GM19025 (cell line): Measurements from ENCODE around the gene RAB20.
A peak's percentile ranks its signal among the peaks of the same experiment; 100 is the strongest.
"Not testable (repeated sequence)": the region's sequence is repeated elsewhere in the genome, so short reads cannot be mapped to it uniquely, and the experiment has no call there.

Source experiments
- ATAC-seq: cut with Tn5 transposase; IDR thresholded peaks from one replicate; pipeline ENCODE4 v1.9.1; 2021; ENCODE audit warnings: mild to moderate bottlenecking, low read depth, moderate library complexity; ENCODE audit not compliant: unreplicated experiment

Gene RAB20

GRCh38 chr13:110532258-110532657 is 29.3 kb downstream of the RAB20 start:
- not testable (repeated sequence) for ATAC-seq

DNA sequence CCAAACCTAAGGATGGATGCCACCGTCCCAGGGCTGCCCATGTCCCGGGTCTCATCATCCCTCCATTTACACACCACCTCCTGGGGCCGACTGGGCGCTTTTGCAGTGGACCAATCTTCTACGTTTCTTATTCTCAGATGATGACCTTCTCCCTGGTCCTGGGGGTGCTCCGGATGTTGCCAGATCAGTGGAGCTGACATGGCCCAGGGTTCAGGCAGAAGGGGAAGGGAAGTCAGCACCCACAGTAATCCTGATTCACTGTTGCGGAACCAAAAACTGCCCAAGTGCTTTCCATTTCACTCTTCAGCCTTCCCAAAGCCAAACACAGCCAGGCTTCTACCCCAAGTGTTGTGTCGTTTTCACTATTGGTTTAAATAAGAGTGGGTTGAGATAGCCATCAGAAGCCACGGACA is 29.8 kb downstream of the RAB20 start:
- no peak for ATAC-seq

DNA sequence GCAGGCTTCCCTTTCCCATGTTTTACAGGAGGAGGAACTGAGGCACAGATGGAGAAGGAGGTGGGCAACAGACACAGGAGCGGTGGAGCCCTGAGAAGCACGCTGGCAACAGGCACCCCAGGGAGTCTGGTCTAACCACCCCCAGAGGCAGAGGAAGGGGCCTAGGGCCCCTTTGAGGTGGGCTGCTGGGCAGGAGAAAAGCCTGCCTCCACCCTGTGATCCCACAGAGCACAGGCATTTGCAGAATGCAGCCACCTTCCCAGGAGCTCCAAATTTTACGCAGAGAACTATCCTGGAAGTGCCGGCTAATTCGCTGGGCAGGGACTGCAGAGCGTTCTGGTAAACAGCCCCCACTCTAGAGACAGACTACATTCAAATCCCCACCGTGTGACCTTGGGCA is 30.4 kb downstream of the RAB20 start:
- ATAC-seq: no peak

DNA sequence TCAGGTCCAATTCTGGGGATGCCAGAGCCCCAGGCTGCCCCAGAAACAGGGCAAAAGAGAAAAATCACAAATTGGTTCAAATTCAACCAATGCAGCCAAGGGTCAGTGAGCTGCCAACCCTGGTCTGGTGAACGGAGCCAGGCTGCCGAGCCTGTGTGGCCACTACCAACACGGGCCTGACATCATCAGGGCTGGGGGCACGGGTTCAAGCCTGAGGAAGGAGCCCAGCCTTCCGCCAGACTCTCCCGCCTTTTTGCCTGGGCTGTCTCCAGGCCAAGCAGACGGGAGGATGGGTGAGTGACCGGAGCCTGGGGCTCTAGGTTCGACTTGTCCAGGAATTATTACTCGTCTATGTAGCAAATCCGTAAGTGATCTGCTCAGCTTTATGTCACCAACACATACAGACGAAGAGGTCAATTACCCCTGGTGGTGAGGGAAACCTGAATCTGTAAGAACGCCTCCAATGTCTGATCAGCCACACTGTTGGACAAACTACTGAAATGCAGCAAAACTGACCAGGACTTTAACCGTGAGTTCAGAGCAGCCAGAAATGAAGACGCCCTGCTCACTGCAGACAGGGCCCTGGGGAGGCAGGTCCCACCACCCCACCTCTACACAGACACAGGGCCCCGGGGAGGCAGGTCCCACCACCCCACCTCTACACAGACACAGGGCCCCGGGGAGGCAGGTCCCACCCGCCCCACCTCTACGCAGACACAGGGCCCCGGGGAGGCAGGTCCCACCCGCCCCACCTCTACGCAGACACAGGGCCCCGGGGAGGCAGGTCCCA is 31.8 kb downstream of the RAB20 start:
- no peak for ATAC-seq

DNA sequence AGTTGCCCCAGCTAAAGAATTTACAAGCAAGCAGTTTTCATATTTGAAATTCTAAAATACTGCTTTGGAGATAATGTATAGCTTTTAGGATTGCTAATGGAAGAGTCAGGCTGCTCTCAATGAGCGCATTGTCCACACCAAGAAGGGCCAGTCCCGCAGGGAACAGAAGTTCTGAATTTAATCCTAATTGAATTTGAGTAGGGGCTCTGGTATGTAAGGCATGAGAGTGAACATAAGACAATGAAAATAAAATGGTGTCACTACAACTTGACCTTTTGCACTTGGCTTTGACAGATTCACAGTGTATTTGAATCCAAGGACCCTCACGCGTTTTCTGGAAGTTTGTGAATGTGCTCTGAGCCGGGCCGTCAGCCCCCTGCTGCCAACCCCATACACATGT is 32.6 kb downstream of the RAB20 start:
- no peak for ATAC-seq

GRCh38 chr13:110528371-110528770 is 33.2 kb downstream of the RAB20 start:
- ATAC-seq: no peak

DNA sequence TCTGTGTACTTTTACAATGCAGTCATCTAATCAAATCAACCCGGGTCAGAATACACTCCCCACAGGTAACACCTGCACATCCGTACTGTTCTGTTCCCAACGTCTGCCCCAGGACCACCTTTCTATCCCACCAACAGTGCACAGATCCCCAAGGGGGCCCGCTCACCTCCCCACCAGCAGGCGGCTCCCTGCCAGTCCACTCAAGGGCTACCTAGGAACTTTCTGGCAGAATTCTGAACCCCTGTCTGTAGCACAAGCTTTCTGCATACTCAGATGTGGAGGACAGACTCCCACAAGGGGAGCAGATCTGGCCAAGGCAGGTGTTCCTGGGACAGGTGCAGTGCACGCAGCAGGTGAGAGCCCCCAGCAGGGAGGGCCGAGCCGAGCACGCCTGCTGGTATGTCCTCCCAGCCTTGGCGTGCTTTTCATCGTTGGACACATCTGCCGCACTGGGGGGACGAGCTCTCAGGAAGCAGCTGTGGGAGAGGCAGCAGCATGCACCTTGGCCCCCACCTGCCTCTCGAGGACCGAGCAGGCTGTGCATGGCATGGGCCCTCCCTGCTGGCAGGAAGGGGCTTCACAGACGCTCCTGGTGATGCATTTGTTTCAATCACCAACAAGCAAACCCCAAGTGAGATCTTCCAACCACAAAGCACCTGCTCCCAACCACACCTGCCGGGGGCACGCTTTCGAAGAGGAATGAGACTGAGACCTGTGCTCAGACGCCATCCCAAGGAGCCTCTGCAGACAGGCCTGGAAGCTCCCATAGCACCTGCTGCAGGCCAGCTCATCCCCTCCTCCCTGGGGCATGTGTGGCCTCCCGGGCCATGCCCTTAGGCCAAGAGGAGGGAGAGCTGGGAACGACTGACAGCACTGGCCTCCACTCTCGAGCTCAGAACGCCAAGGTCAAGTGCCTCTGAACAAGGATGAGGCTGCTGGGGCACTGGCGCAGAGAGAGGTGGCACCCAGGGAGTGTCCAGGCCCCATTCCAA is 35.9 kb downstream of the RAB20 start:
- ATAC-seq: peak; percentile 65

DNA sequence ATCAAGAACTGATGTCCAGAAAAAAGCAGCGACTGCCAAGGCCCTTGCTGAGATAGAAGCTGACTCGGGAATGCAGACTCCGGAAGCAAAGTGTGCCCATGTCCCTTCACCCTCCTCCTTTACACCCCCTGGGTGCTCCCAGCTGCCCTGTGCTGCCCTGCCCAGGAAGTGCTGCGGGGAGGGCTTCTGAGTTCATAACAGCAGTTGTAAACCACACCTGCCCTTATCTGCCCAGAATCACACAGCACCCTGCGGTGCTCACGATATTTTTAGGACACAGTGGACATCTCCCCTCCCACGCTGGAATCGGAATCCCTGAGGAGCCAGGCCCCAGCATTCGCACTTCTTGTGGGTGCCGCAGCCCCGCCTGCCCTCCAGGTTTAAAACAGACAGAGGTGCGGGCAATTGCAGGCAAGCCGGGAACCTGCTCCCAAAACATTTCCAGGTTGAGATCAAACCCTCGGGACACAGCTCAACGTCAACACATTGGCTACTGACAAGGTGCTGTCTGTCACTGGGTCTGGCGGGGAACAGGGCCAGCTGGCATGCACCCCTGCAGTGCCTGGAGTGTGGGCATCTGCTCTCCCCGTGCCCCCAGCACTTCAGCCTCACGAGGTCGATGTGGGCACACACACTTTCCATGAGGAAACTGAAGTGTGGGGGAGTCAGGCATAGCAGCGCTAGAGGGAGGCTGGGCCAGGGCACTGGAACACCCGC is 36.8 kb downstream of the RAB20 start:
- ATAC-seq: no peak

- ATAC-seq: no peak
Measured at GRCh38 chr13:110523838-110524540, 37.5 kb downstream of the RAB20 start.

DNA sequence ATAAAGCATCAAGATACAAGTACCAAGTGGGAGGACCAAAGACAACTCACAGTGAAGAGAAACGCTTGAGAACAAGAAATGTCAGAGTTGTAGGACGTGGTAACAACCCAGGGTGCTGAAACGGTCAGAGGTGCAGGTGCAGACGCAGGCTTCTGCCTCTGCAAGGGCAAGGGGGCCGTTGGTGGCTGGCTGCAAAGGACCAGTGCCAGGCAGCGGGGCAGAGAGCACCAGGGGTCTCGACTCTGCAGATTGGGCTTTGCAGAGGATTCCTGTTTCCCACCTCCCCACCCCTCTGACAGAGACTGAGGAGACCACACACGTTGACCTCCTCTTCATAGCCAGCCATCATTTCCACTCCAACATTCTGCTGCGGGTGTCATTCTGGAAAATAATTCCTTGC is 38.3 kb downstream of the RAB20 start:
- no peak for ATAC-seq

- ATAC-seq: no peak
Measured at GRCh38 chr13:110522721-110523120, 38.8 kb downstream of the RAB20 start.

DNA sequence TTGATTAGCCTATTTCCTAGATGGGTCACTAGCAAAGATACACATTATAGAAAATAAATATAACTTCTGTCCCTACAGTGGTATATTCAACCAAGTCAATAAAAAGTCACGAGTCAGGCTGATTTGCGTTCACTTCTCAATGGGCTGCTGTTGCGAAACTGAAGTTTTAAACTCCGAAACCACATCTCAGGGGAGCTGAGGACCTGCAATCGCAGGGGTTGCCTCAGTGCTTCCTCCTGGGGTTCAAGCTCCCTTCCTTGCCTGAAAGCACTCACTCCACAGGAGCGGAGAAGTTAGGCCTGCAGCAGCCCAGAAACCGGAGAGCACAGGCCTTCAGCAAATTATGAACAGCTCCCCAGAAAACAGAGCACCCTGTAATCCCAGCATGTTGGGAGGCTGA is 39.6 kb downstream of the RAB20 start:
- ATAC-seq: no peak

DNA sequence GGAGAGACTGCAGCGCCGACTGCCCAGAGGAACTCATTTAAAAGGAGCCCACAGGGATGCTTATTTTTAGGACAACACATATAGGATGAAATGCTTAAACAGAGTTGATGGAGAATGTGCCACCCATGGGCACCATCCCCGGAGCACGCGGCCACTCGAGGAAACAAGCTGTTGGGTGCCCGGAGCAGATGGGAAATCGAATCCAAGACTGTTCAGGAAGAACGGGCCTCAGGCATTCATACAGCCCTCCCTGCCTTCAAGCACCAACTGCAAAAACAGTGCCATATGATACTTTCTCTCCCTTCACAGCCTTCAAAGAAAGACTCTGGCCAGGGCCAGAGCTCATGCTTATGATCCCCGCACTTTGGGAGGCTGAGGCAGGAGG is 40.2 kb downstream of the RAB20 start:
- no peak for ATAC-seq

DNA sequence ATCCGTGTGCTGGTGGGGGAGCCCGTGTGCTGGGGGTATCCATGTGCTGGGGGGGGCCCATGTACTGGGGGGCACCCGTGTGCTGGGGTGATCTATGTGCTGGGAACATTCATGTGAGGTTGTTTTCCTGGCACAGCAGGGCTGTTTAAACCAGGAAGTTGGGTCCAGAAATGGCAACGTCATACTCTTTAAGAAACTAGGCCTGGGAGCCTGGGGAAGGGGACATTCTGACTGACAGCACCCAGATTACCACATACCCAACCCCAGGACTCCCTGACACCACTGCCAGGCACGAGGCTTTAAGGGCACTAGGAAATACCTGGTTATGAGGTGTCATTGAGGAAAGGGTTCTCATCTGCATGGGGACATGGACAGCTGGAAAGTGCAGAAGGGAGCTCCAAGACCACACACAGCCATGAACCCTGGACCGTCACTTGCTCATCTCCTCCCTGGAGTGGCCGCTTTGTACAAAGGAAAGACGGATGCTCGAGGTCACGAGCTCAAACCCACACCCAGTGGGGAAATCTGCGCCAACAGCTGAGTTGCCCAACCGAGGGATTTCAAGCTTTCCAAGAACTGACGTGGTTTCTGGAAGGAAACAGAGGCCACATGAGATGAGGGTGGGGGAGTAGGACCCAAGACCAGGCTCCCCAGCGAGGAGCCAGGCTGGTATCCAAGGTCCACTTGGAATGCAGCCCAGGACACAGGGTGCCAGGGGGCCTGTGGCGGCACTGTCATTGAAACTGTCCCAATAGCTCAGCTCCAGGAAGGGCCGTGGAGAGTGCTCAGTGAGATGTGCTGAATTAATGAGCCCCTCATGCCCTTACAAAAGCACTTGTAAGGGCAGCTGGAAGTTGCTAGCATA is 40.9 kb downstream of the RAB20 start:
- no peak for ATAC-seq

DNA sequence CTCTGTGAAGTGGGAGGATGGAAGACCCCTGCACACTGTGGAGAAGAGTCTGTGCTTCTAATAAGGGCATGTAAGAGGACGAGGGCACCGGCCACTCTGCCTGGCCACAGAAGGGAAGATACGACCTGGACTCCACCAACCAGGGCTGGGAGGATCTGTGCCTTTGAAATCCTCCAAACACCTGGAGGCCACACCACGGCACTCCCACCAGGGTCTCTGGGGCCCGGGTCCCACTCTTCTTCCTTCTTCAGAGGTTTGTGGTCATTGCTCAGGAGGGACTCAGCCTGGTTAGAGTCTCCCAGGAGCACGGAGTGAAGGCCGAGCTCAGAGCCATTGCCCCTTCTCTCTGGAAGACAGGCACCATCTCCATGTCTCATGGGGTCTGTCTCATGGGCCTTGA is 42.0 kb downstream of the RAB20 start:
- ATAC-seq: no peak

DNA sequence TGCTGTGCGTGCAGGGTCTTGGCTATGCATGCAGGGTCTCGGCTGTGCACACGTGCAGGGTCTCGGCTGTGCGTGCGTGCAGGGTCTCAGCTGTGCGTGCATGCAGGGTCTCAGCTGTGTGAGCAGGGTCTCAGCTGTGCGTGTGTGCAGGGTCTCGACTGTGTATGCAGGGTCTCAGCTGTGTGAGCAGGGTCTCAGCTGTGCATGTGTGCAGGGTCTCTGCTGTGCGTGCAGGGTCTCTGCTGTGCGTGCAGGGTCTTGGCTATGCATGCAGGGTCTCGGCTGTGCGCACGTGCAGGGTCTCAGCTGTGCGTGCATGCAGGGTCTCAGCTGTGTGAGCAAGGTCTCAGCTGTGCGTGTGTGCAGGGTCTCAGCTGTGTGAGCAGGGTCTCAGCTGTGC is 42.5 kb downstream of the RAB20 start:
- no peak for ATAC-seq

GRCh38 chr13:110518571-110518970 is 43.0 kb downstream of the RAB20 start:
- no peak for ATAC-seq

- ATAC-seq: no peak
Measured at GRCh38 chr13:110518226-110518525, 43.3 kb downstream of the RAB20 start.

- ATAC-seq: no peak
Measured at GRCh38 chr13:110517505-110518225, 43.9 kb downstream of the RAB20 start.
